Activated CD4-positive, alpha-beta T cell treated with anti-CD3 and anti-CD28 coated beads, Interleukin-2, amount 10 ng/mL, durations not matched to agents 7 days and 5 days (primary cell): ENCODE data around the gene KRTAP10-12. TPM values are rescaled to one million over a fixed set of nuclear protein-coding genes. Genes with fewer than 3 reads are reported as not detected.

Experiments used
- CTCF ChIA-PET: fragments of 350-600 bp; sonication (Branson Sonifier 250); formaldehyde crosslinking; loops from one replicate; lab custom pipeline; 2021; ENCODE audit warnings: antibody characterized with exemption; lab: Charles Lee
- POLR2A ChIA-PET: fragments of 350-600 bp; sonication (Branson Sonifier 250); formaldehyde crosslinking; loops from one replicate; lab custom pipeline; 2021; ENCODE audit warnings: antibody characterized with exemption; lab: Charles Lee
- DNase-seq: peaks from one replicate; pipeline ENCODE4 v3.0.0-alpha.2; 2020
- H3K27ac Mint-ChIP-seq: one replicate; pipeline ENCODE4 v1.8.0; 2021; ENCODE audit warnings: mild to moderate bottlenecking, moderate library complexity, mixed read lengths
- H3K27me3 Mint-ChIP-seq: one replicate; pipeline ENCODE4 v1.8.0; 2021; ENCODE audit warnings: mixed read lengths
- H3K36me3 Mint-ChIP-seq: one replicate; pipeline ENCODE4 v1.8.0; 2021; ENCODE audit warnings: low read depth, mixed read lengths
- H3K4me1 Mint-ChIP-seq: one replicate; pipeline ENCODE4 v1.8.0; 2021; ENCODE audit warnings: mixed read lengths
- H3K4me3 Mint-ChIP-seq: one replicate; pipeline ENCODE4 v1.8.0; 2021; ENCODE audit warnings: mild to moderate bottlenecking, moderate library complexity, mixed read lengths
- H3K9me3 Mint-ChIP-seq: one replicate; pipeline ENCODE4 v1.8.0; 2021; ENCODE audit warnings: mixed read lengths
- total RNA-seq, 2 experiments: library from RNA; stranded (reverse); gene quantifications; one replicate each; pipeline ENCODE4 v1.2.3, GENCODE V29; 2021

Gene KRTAP10-12
- total RNA-seq, 2 experiments from 2014 or later, result not detected

- Mint-ChIP-seq H3K27me3 (peaks cover 82% of the 10 kb centered on the region), H3K36me3 (no peaks in the 10 kb centered on the region), H3K27ac (no peak overlapping the region), H3K9me3 (peaks cover 3% of the 10 kb centered on the region), H3K4me1 (peaks cover 16% of the 10 kb centered on the region), H3K4me3 (no peak overlapping the region)
- DNase-seq, result no peak
- ChIA-PET CTCF (no interaction called here), POLR2A (no interaction called here)
Observed at GRCh38 chr21:44712203-44713028, 15.4 kb downstream of the KRTAP10-12 start.

GRCh38 chr21:44713130-44713529, 16.2 kb downstream of the KRTAP10-12 start:
- ChIA-PET POLR2A (no interaction called here), CTCF (interaction anchor here (1.4 kb wide), 1 partner anchor 86 kb away, joined by 3 read pairs; the partner anchor contains the start of gene KRTAP10-9)
- H3K27ac Mint-ChIP-seq, result no peak overlapping the region

GRCh38 chr21:44713846-44714245, 16.9 kb downstream of the KRTAP10-12 start:
- peak overlapping the region; percentile 9 for H3K27ac Mint-ChIP-seq
- H3K9me3 Mint-ChIP-seq, result peaks cover 3% of the 10 kb centered on the region
- H3K4me1 Mint-ChIP-seq, result peaks cover 16% of the 10 kb centered on the region
- H3K36me3 Mint-ChIP-seq, result no peaks in the 10 kb centered on the region
- no peak for DNase-seq
- POLR2A ChIA-PET, result no interaction called here
- H3K4me3 Mint-ChIP-seq, result no peak overlapping the region
- peaks cover 78% of the 10 kb centered on the region for H3K27me3 Mint-ChIP-seq
- CTCF ChIA-PET, result interaction anchor here (1.4 kb wide), 1 partner anchor 87 kb away, joined by 3 read pairs; the partner anchor contains the start of gene KRTAP10-9

More at GRCh38 chr21:44713130-44713529, 16.2 kb downstream of the KRTAP10-12 start:
- H3K4me1 Mint-ChIP-seq, result peaks cover 16% of the 10 kb centered on the region
- H3K9me3 Mint-ChIP-seq, result peaks cover 3% of the 10 kb centered on the region
- H3K27me3 Mint-ChIP-seq, result peaks cover 78% of the 10 kb centered on the region
- no peak for DNase-seq
- no peaks in the 10 kb centered on the region for H3K36me3 Mint-ChIP-seq
- no peak overlapping the region for H3K4me3 Mint-ChIP-seq

- Mint-ChIP-seq H3K27ac (no peak overlapping the region), H3K36me3 (no peaks in the 10 kb centered on the region), H3K4me1 (peaks cover 12% of the 10 kb centered on the region), H3K4me3 (no peak overlapping the region), H3K9me3 (peaks cover 3% of the 10 kb centered on the region), H3K27me3 (peaks cover 76% of the 10 kb centered on the region)
- CTCF ChIA-PET, result no interaction called here
- POLR2A ChIA-PET, result no interaction called here
- no peak for DNase-seq
Observed at GRCh38 chr21:44714905-44715304, 17.9 kb downstream of the KRTAP10-12 start.

- ChIA-PET POLR2A (no interaction called here), CTCF (no interaction called here)
- Mint-ChIP-seq H3K36me3 (no peaks in the 10 kb centered on the region), H3K4me3 (no peak overlapping the region), H3K27me3 (peaks cover 68% of the 10 kb centered on the region), H3K9me3 (peaks cover 3% of the 10 kb centered on the region), H3K27ac (no peak overlapping the region), H3K4me1 (peaks cover 8% of the 10 kb centered on the region)
- DNase-seq, result no peak
Observed at GRCh38 chr21:44716984-44717383, 20.0 kb downstream of the KRTAP10-12 start.

- peaks cover 11% of the 10 kb centered on the region for H3K4me1 Mint-ChIP-seq
- no peak overlapping the region for H3K27ac Mint-ChIP-seq
- no peak overlapping the region for H3K4me3 Mint-ChIP-seq
- POLR2A ChIA-PET, result no interaction called here
- no peak for DNase-seq
- H3K9me3 Mint-ChIP-seq, result peaks cover 3% of the 10 kb centered on the region
- peaks cover 66% of the 10 kb centered on the region for H3K27me3 Mint-ChIP-seq
- CTCF ChIA-PET, result no interaction called here
- H3K36me3 Mint-ChIP-seq, result peaks cover 3% of the 10 kb centered on the region
Observed at GRCh38 chr21:44718093-44718492, 21.1 kb downstream of the KRTAP10-12 start.

- Mint-ChIP-seq H3K36me3 (peaks cover 3% of the 10 kb centered on the region), H3K4me3 (no peak overlapping the region), H3K9me3 (peaks cover 3% of the 10 kb centered on the region), H3K27me3 (peaks cover 64% of the 10 kb centered on the region), H3K27ac (no peak overlapping the region), H3K4me1 (peaks cover 14% of the 10 kb centered on the region)
- DNase-seq, result no peak
- POLR2A ChIA-PET, result no interaction called here
- CTCF ChIA-PET, result no interaction called here
Observed at GRCh38 chr21:44718571-44718970, 21.6 kb downstream of the KRTAP10-12 start.

- no peak for DNase-seq
- Mint-ChIP-seq H3K4me3 (no peak overlapping the region), H3K9me3 (peaks cover 3% of the 10 kb centered on the region), H3K27ac (no peak overlapping the region), H3K4me1 (peaks cover 11% of the 10 kb centered on the region), H3K36me3 (peaks cover 3% of the 10 kb centered on the region), H3K27me3 (peaks cover 57% of the 10 kb centered on the region)
- ChIA-PET POLR2A (no interaction called here), CTCF (no interaction called here)
Observed at GRCh38 chr21:44720170-44720569, 23.2 kb downstream of the KRTAP10-12 start.

- no peak overlapping the region for H3K27ac Mint-ChIP-seq
- H3K4me3 Mint-ChIP-seq, result no peak overlapping the region
- H3K9me3 Mint-ChIP-seq, result no peaks in the 10 kb centered on the region
- peaks cover 3% of the 10 kb centered on the region for H3K36me3 Mint-ChIP-seq
- H3K27me3 Mint-ChIP-seq, result peaks cover 49% of the 10 kb centered on the region
- peaks cover 9% of the 10 kb centered on the region for H3K4me1 Mint-ChIP-seq
- ChIA-PET POLR2A (no interaction called here), CTCF (interaction anchor here (0.8 to 1.4 kb wide), 3 partner anchors 11 to 21 kb away, joined by 3 to 5 read pairs (median 3); no protein-coding TSS in a partner anchor)
- no peak for DNase-seq
Observed at GRCh38 chr21:44722731-44723130, 25.8 kb downstream of the KRTAP10-12 start.

- Mint-ChIP-seq H3K27ac (no peak overlapping the region), H3K4me3 (no peak overlapping the region), H3K9me3 (no peaks in the 10 kb centered on the region), H3K36me3 (peaks cover 3% of the 10 kb centered on the region), H3K4me1 (peaks cover 9% of the 10 kb centered on the region), H3K27me3 (peaks cover 43% of the 10 kb centered on the region)
- POLR2A ChIA-PET, result interaction anchor here (0.7 kb wide), 1 partner anchor 429 kb away, joined by 3 read pairs; no protein-coding TSS in a partner anchor
- CTCF ChIA-PET, result interaction anchor here (1.2 to 1.4 kb wide), 2 partner anchors 10 to 13 kb away, joined by 3 read pairs; no protein-coding TSS in a partner anchor
- DNase-seq, result no peak
Observed at GRCh38 chr21:44723177-44724131, 26.5 kb downstream of the KRTAP10-12 start.

- no peak for DNase-seq
- Mint-ChIP-seq H3K27me3 (peaks cover 36% of the 10 kb centered on the region), H3K27ac (peak overlapping the region; percentile 42), H3K36me3 (peaks cover 3% of the 10 kb centered on the region), H3K4me3 (no peak overlapping the region), H3K4me1 (peaks cover 9% of the 10 kb centered on the region), H3K9me3 (no peaks in the 10 kb centered on the region)
- CTCF ChIA-PET, result no interaction called here
- POLR2A ChIA-PET, result no interaction called here
Observed at GRCh38 chr21:44724196-44724595, 27.2 kb downstream of the KRTAP10-12 start.

GRCh38 chr21:44724926-44725325, 28.0 kb downstream of the KRTAP10-12 start:
- Mint-ChIP-seq H3K27ac (no peak overlapping the region), H3K27me3 (peaks cover 31% of the 10 kb centered on the region), H3K36me3 (peaks cover 3% of the 10 kb centered on the region), H3K4me1 (peaks cover 9% of the 10 kb centered on the region), H3K4me3 (no peak overlapping the region), H3K9me3 (no peaks in the 10 kb centered on the region)
- no peak for DNase-seq
- CTCF ChIA-PET, result no interaction called here
- POLR2A ChIA-PET, result no interaction called here
